GM18867 (cell line): ENCODE data around the gene SLC40A1.

Experiments used
- ATAC-seq: cut with Tn5 transposase; IDR thresholded peaks from one replicate; pipeline ENCODE4 v1.9.1; 2021; ENCODE audit warnings: mild to moderate bottlenecking, moderate library complexity; ENCODE audit not compliant: unreplicated experiment

The SLC40A1 gene

GRCh38 chr2:189517847-189518535 lies 62.6 kb downstream of the SLC40A1 start:
- ATAC-seq = no peak

- ATAC-seq = no peak
Observed at GRCh38 chr2:189516546-189516945, 64.0 kb downstream of the SLC40A1 start.

- ATAC-seq = no peak
Observed at GRCh38 chr2:189515264-189515663, 65.3 kb downstream of the SLC40A1 start.

GRCh38 chr2:189514104-189514503 lies 66.5 kb downstream of the SLC40A1 start:
- ATAC-seq = no peak

- ATAC-seq = no peak
Observed at GRCh38 chr2:189512879-189513278, 67.7 kb downstream of the SLC40A1 start.

- ATAC-seq = no peak
Observed at GRCh38 chr2:189511960-189512319, 68.6 kb downstream of the SLC40A1 start.

- no peak for ATAC-seq
Observed at GRCh38 chr2:189511210-189511959, 69.2 kb downstream of the SLC40A1 start.
